Measurements from ENCODE around the gene QTRT2. TPM values are rescaled to one million over a fixed set of nuclear protein-coding genes. Genes with fewer than 3 reads are reported as not detected.

The QTRT2 gene
- 20.0 to 29.6 TPM (median 21.2 TPM) in 5 replicates for total RNA-seq (2022; extraction: Qiagen RNA extraction)

DNA sequence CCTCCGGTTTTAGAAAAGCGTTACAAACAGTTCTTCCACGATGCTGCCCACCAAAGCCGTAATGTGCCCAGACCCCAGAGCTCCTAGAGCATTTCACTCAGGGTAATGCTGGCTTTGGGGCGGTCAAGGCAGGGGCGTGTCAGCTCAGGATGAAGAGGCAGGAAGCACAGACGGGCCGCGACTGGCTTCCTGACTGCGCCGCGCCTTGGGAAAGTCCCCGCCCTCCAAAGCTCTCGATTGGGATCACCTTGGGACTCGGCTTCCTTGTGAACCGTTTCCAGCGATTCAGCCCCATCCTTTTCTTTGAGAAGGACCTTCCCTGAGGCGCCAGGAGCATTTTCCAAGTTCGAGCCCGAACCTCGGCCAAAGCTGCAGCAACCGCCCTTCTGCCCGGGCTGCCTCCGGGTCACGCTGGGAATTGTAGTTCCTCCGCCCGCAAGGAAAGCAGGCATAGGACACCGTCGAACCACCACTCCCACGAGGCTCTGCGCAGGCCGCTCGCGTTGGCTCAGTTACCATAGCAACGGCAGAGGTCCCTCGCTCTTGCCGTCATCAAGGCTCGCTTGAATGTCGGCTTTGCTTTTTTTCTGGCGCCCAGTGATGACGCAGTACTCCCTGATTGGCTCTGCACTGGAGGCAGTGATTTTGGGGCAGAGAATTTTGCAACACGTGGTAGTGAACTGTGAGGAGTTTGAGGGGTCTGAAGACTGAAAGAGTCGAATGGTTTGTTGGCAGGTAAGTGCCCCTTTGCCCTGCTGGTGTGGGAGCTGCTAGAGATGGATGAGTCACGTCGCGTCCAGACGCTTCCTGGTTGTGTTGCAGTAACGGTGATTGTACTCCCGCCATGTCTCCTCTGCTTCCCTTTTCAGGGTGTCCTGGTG is at the start of gene QTRT2, which contains the start of gene CCDC191:
TSS of gene QTRT2 (plus strand) at position 608 of the 881 bp plus-strand sequence. CDS start 8,521 bp downstream, outside the sequence.
TSS of gene CCDC191 (minus strand) at position 397 of the 881 bp plus-strand sequence. CDS start at position 337, 60 bp downstream.

Other genes starting within 250 kb of the QTRT2 start
- gene GRAMD1C, start 217.9 kb upstream of the QTRT2 start, total RNA-seq (2022; extraction: Qiagen RNA extraction), result 0.30 to 1.1 TPM (median 0.63 TPM) in 5 replicates
- 2.7 to 3.8 TPM (median 3.3 TPM) in 5 replicates for gene ZDHHC23, start 108.7 kb upstream of the QTRT2 start, total RNA-seq (2022; extraction: Qiagen RNA extraction)
- 1.4 to 2.4 TPM (median 1.5 TPM) in 5 replicates for gene CCDC191, start 211 bp upstream of the QTRT2 start, total RNA-seq (2022; extraction: Qiagen RNA extraction)
- not detected in 5 replicates for gene DRD3, start 122.3 kb downstream of the QTRT2 start, total RNA-seq (2022; extraction: Qiagen RNA extraction)
- gene ZNF80, start 180.8 kb downstream of the QTRT2 start, total RNA-seq (2022; extraction: Qiagen RNA extraction), result not detected in 5 replicates
- gene TIGIT, start 237.3 kb downstream of the QTRT2 start, total RNA-seq (2022; extraction: Qiagen RNA extraction), result not detected in 5 replicates